CD14-positive monocyte (primary cell): ENCODE data around the gene SLC24A3. TPM values are rescaled to one million over a fixed set of nuclear protein-coding genes. Genes with fewer than 3 reads are reported as not detected.

Experiments
- DNase-seq, 3 donors: peaks; one replicate each; pipeline ENCODE4 v3.0.0-alpha.2; 2011 to 2022
- H2AFZ ChIP-seq: 2 replicates; pipeline ENCODE4 v1.6.0; 2012; ENCODE audit warnings: mild to moderate bottlenecking, low read depth, low read length, inconsistent platforms; ENCODE audit not compliant: insufficient read depth, poor library complexity, severe bottlenecking
- H3K27ac ChIP-seq, 2 donors: 1 replicate in 1 of 2; 2 replicates in 1 of 2; pipeline ENCODE4 v1.5.1; 2012 to 2013; ENCODE audit warnings: low read length in 2 of 2, control low read depth in 1 of 2, inconsistent platforms in 1 of 2, low read depth in 1 of 2, mild to moderate bottlenecking in 1 of 2
- H3K27me3 ChIP-seq, 2 donors: one replicate each; pipeline versions ENCODE4 v1.6.0 to v1.6.1; 2011 to 2013; ENCODE audit warnings: low read length in 2 of 2; ENCODE audit not compliant: control insufficient read depth in 2 of 2, insufficient read depth in 2 of 2
- H3K36me3 ChIP-seq, 2 donors: replicated peaks in 1 of 2; 1 replicate in 1 of 2; 2 replicates in 1 of 2; pipeline versions ENCODE4 v1.5.1 to v1.6.1; 2012 to 2013; ENCODE audit warnings: low read length in 2 of 2, control low read depth in 1 of 2, inconsistent platforms in 1 of 2, mild to moderate bottlenecking in 1 of 2; ENCODE audit not compliant: insufficient read depth in 2 of 2, control insufficient read depth in 1 of 2
- H3K4me1 ChIP-seq, 2 donors: 1 replicate in 1 of 2; 2 replicates in 1 of 2; pipeline versions ENCODE4 v1.5.1 to v1.6.1; 2012 to 2013; ENCODE audit warnings: low read length in 2 of 2, control low read depth in 1 of 2, inconsistent platforms in 1 of 2, mild to moderate bottlenecking in 1 of 2, moderate library complexity in 1 of 2; ENCODE audit not compliant: insufficient read depth in 2 of 2, control insufficient read depth in 1 of 2
- H3K4me2 ChIP-seq: replicated peaks from 2 replicates; pipeline ENCODE3; 2012; ENCODE audit warnings: low read length, moderate library complexity, mild to moderate bottlenecking; ENCODE audit not compliant: poor library complexity, severe bottlenecking; ENCODE audit errors: extremely low read depth
- H3K4me3 ChIP-seq, 3 experiments: fragments of 200-600 bp in 1 of 3; sonication (generic) in 1 of 3; replicated peaks in 1 of 3; 1 replicate in 2 of 3; 2 replicates in 1 of 3; pipeline ENCODE4 v1.5.1; 2011 to 2013; ENCODE audit warnings: low read length in 3 of 3, mild to moderate bottlenecking in 3 of 3, control low read depth in 2 of 3, low read depth in 2 of 3, inconsistent platforms in 1 of 3, moderate library complexity in 1 of 3
- H3K79me2 ChIP-seq: 2 replicates; pipeline ENCODE4 v1.6.0; 2012; ENCODE audit warnings: mild to moderate bottlenecking, control low read depth, inconsistent platforms, low read length, moderate library complexity; ENCODE audit not compliant: insufficient read depth
- H3K9ac ChIP-seq: 2 replicates; pipeline ENCODE4 v1.6.0; 2017; ENCODE audit warnings: low read length, mild to moderate bottlenecking; ENCODE audit not compliant: insufficient read depth, poor library complexity, severe bottlenecking
- H3K9me3 ChIP-seq, 2 donors: replicated peaks in 1 of 2; 1 replicate in 1 of 2; 2 replicates in 1 of 2; pipeline versions ENCODE4 v1.5.1 to v1.6.1; 2012 to 2013; ENCODE audit warnings: low read length in 2 of 2, control low read depth in 1 of 2; ENCODE audit not compliant: control insufficient read depth in 1 of 2, insufficient read depth in 1 of 2
- H4K20me1 ChIP-seq: 2 replicates; pipeline ENCODE4 v1.6.0; 2012; ENCODE audit warnings: mild to moderate bottlenecking, low read length, control low read depth, moderate library complexity; ENCODE audit not compliant: insufficient read depth
- H3K27ac Mint-ChIP-seq, 7 donors: one replicate each; pipeline ENCODE4 v1.8.0; 2020; ENCODE audit warnings: mild to moderate bottlenecking in 7 of 7, mixed read lengths in 7 of 7, moderate library complexity in 6 of 7, inconsistent platforms in 2 of 7
- H3K27me3 Mint-ChIP-seq, 3 donors: one replicate each; pipeline ENCODE4 v1.8.0; 2021 to 2022; ENCODE audit warnings: low read depth in 3 of 3, mild to moderate bottlenecking in 3 of 3, mixed read lengths in 3 of 3, moderate library complexity in 3 of 3, inconsistent platforms in 1 of 3
- H3K36me3 Mint-ChIP-seq, 2 donors: one replicate each; pipeline ENCODE4 v1.8.0; 2020; ENCODE audit warnings: mixed read lengths in 2 of 2, inconsistent platforms in 1 of 2, mild to moderate bottlenecking in 1 of 2
- H3K4me1 Mint-ChIP-seq: one replicate; pipeline ENCODE4 v1.8.0; 2020; ENCODE audit warnings: mild to moderate bottlenecking, mixed read lengths
- H3K4me3 Mint-ChIP-seq, 2 donors: one replicate each; pipeline ENCODE4 v1.8.0; 2020; ENCODE audit warnings: mild to moderate bottlenecking in 2 of 2, mixed read lengths in 2 of 2, moderate library complexity in 1 of 2
- H3K9me3 Mint-ChIP-seq, 7 donors: one replicate each; pipeline ENCODE4 v1.8.0; 2020 to 2022; ENCODE audit warnings: mixed read lengths in 7 of 7, mild to moderate bottlenecking in 6 of 7, moderate library complexity in 6 of 7, inconsistent platforms in 2 of 7
- WGBS: methylation state at CpG from one replicate; pipeline ENCODE4 v1.1.5; 2013; ENCODE audit warnings: missing lambda C conversion rate; ENCODE audit not compliant: insufficient coverage; 5-methylcytosine and 5-hydroxymethylcytosine counted together
- intact Hi-C, 2 donors: fragments of 100-400 bp; cut with micrococcal nuclease; formaldehyde crosslinking; loops; one replicate each; pipeline versions ENCODE4 v1.15.0 to v1.15.1; 2023
- polyA plus RNA-seq, 3 donors: library from polyadenylated mRNA; depleted of rRNA in 1 of 3; unstranded in 2 of 3; stranded (reverse) in 1 of 3; fragments of 300-500 nt in 2 of 3; fragments of >200 nt in 1 of 3; fragmentation: Illumina TruSeq in 2 of 3; gene quantifications; 1 replicate in 2 of 3; 2 replicates in 1 of 3; pipeline ENCODE4 v1.2.3, GENCODE V29; 2012 to 2021
- TF ChIP-seq, protein P1 (sequence below): fragments of 200-600 bp; IDR thresholded peaks from one replicate; pipeline ENCODE4 v1.8.0; 2022; ENCODE audit warnings: antibody characterized with exemption, mild to moderate bottlenecking

Gene SLC24A3
- polyA plus RNA-seq, 3 donors = 0.04 to 0.08 TPM; not detected in 1

GRCh38 chr20:19349879-19350278 is 137.4 kb downstream of the SLC24A3 start:
- Mint-ChIP-seq H3K4me1 (peaks cover 2% of the 10 kb centered on the region), H3K27ac (no peak overlapping the region), H3K9me3 (peaks cover 0 to 3% (median 0%) of the 10 kb centered on the region in 7 donors), H3K27me3 (peaks cover 0 to 2% (median 0%) of the 10 kb centered on the region in 3 donors), H3K36me3 (no peaks in the 10 kb centered on the region), H3K4me3 (no peak overlapping the region)
- Histone ChIP-seq H4K20me1 (no peaks in the 10 kb centered on the region), H3K36me3 (no peaks in the 10 kb centered on the region), H3K4me2 (no peak overlapping the region), H3K79me2 (no peaks in the 10 kb centered on the region), H3K27ac (no peak overlapping the region), H3K4me3 (no peak overlapping the region), H2AFZ (no peak overlapping the region), H3K4me1 (no peaks in the 10 kb centered on the region), H3K9ac (no peak overlapping the region), H3K9me3 (no peaks in the 10 kb centered on the region), H3K27me3 (no peaks in the 10 kb centered on the region)
- 97% methylated on average over 5 of the region's 5 CpGs for WGBS
- DNase-seq = no peak
- TF ChIP-seq, protein P1, sequence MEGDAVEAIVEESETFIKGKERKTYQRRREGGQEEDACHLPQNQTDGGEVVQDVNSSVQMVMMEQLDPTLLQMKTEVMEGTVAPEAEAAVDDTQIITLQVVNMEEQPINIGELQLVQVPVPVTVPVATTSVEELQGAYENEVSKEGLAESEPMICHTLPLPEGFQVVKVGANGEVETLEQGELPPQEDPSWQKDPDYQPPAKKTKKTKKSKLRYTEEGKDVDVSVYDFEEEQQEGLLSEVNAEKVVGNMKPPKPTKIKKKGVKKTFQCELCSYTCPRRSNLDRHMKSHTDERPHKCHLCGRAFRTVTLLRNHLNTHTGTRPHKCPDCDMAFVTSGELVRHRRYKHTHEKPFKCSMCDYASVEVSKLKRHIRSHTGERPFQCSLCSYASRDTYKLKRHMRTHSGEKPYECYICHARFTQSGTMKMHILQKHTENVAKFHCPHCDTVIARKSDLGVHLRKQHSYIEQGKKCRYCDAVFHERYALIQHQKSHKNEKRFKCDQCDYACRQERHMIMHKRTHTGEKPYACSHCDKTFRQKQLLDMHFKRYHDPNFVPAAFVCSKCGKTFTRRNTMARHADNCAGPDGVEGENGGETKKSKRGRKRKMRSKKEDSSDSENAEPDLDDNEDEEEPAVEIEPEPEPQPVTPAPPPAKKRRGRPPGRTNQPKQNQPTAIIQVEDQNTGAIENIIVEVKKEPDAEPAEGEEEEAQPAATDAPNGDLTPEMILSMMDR = no peak
- intact Hi-C loops = no loop called here

GRCh38 chr20:19351542-19351941 is 139.1 kb downstream of the SLC24A3 start:
- TF ChIP-seq, protein P1 = no peak
- H3K27me3 Mint-ChIP-seq = peaks cover 0 to 2% (median 0%) of the 10 kb centered on the region in 3 donors

More at GRCh38 chr20:19351542-19351941, 139.1 kb downstream of the SLC24A3 start:
- Histone ChIP-seq H3K4me1 (no peaks in the 10 kb centered on the region), H3K9ac (no peak overlapping the region), H3K4me3 (no peak overlapping the region), H3K27ac (no peak overlapping the region), H4K20me1 (no peaks in the 10 kb centered on the region), H3K27me3 (no peaks in the 10 kb centered on the region), H2AFZ (no peak overlapping the region), H3K36me3 (no peaks in the 10 kb centered on the region), H3K4me2 (no peak overlapping the region), H3K79me2 (no peaks in the 10 kb centered on the region), H3K9me3 (no peaks in the 10 kb centered on the region)
- Mint-ChIP-seq H3K9me3 (peaks cover 0 to 3% (median 0%) of the 10 kb centered on the region in 7 donors), H3K4me3 (no peak overlapping the region), H3K36me3 (no peaks in the 10 kb centered on the region), H3K4me1 (peaks cover 2% of the 10 kb centered on the region), H3K27ac (no peak overlapping the region)
- intact Hi-C loops = no loop called here
- DNase-seq = no peak
- no CpG with 5 or more reads among the region's 2 CpGs for WGBS
